Adrenal gland (tissue), 5 donors: Measurements from ENCODE around the gene TIMM23.

Experiments used
- CTCF ChIP-seq, 6 experiments: fragments of 450-650 bp in 4 of 6; fragments of 200-600 bp in 2 of 6; sonication (generic) in 1 of 6; IDR thresholded peaks; 1 replicate in 5 of 6; 2 replicates in 1 of 6; pipeline versions ENCODE4 v1.5.1 to v1.8.0; 2016 to 2021; ENCODE audit warnings: antibody characterized with exemption in 6 of 6, mild to moderate bottlenecking in 2 of 6, moderate library complexity in 1 of 6
- POLR2A ChIP-seq, 2 donors: fragments of 450-650 bp; IDR thresholded peaks; one replicate each; pipeline ENCODE4 v1.6.1; 2017; ENCODE audit warnings: antibody characterized with exemption in 2 of 2, mild to moderate bottlenecking in 2 of 2, moderate library complexity in 1 of 2
- donor health status: DM: no; HTN: no; CAD: no.

DNA sequence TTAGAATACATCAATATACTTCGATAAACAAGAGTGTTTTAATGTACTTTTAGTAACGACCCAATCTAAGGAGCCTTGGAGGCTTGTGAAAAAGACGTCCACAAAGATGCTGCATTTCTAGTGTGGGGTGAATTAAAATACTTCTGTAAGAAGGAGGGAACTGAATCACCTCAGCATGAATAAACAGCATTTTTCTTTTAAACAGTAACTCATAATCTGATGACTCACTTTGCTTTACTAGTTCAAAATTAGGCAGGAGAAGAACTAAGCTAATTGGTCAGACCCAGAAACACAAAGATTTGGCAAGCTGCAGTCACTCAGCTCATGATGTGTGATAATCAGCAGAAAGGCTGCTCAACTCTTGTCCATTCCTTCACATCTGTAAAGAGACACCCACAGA lies 33.9 kb downstream of the TIMM23 start:
- TF ChIP-seq CTCF (IDR thresholded peaks at IDR 0.05) (no peak), POLR2A (IDR thresholded peaks at IDR 0.05) (no peak)
